Stomach (tissue), 4 donors: Measurements from ENCODE around the gene MCC.

Source experiments
- CTCF ChIP-seq, 7 experiments: fragments of 450-650 bp in 4 of 7; fragments of 200-600 bp in 3 of 7; sonication (generic) in 3 of 7; IDR thresholded peaks; one replicate each; pipeline ENCODE4 v1.5.1; 2016 to 2019; ENCODE audit warnings: antibody characterized with exemption in 7 of 7, control low read depth in 2 of 7, mild to moderate bottlenecking in 1 of 7
- POLR2AphosphoS5 ChIP-seq, 3 donors: sonication (generic); formaldehyde crosslinking; IDR thresholded peaks; one replicate each; pipeline ENCODE4 v1.6.1; 2016; ENCODE audit warnings: antibody characterized with exemption in 3 of 3

GRCh38 chr5:113062869-113063508, 425.3 kb downstream of the MCC start:
- TF ChIP-seq CTCF (IDR thresholded peaks at IDR 0.05) (no peak), POLR2AphosphoS5 (IDR thresholded peaks at IDR 0.05) (no peak)
